Keratinocyte (primary cell): ENCODE results near the gene VPREB1. TPM values are rescaled to one million over a fixed set of nuclear protein-coding genes. Genes with fewer than 3 reads are reported as not detected.

ENCODE experiments used
- DNase-seq: peaks from one replicate; pipeline ENCODE4 v3.0.0-alpha.2; 2011; ENCODE audit warnings: low read depth, missing footprints, low spot score
- FAIRE-seq: peaks from 2 replicates; lab custom pipeline; 2011; peaks lifted over from hg19 to GRCh38; lab: Jason Lieb, UNC
- H2AFZ ChIP-seq: 2 replicates; pipeline ENCODE4 v1.6.0; 2012; ENCODE audit warnings: low read length, control low read depth, inconsistent platforms; ENCODE audit not compliant: control insufficient read depth
- H3K27ac ChIP-seq: 2 replicates; pipeline ENCODE4 v1.5.1; 2011; ENCODE audit warnings: low read length; ENCODE audit not compliant: control insufficient read depth, insufficient read depth
- H3K27me3 ChIP-seq: 3 replicates; pipeline ENCODE4 v1.6.0; 2011; ENCODE audit warnings: low read length; ENCODE audit not compliant: control insufficient read depth, insufficient read depth; ENCODE audit errors: extremely low read depth
- H3K36me3 ChIP-seq, 2 experiments: 2 replicates in 1 of 2; 3 replicates in 1 of 2; pipeline ENCODE4 v1.5.1; 2011; ENCODE audit warnings: low read length in 2 of 2, mild to moderate bottlenecking in 1 of 2; ENCODE audit not compliant: control insufficient read depth in 2 of 2, insufficient read depth in 2 of 2; ENCODE audit errors: extremely low read depth in 1 of 2
- H3K4me1 ChIP-seq: 3 replicates; pipeline ENCODE4 v1.5.1; 2011; ENCODE audit warnings: low read length; ENCODE audit not compliant: control insufficient read depth, insufficient read depth; ENCODE audit errors: extremely low read depth
- H3K4me2 ChIP-seq: 3 replicates; pipeline ENCODE4 v1.6.0; 2011; ENCODE audit warnings: low read depth, low read length; ENCODE audit not compliant: control insufficient read depth, insufficient read depth; ENCODE audit errors: extremely low read depth
- H3K4me3 ChIP-seq, 3 experiments: fragments of 200-600 bp in 1 of 3; sonication (generic) in 1 of 3; 2 replicates in 2 of 3; 3 replicates in 1 of 3; pipeline ENCODE4 v1.5.1; 2011 to 2016; ENCODE audit warnings: low read length in 3 of 3, mild to moderate bottlenecking in 3 of 3, control low read depth in 2 of 3, inconsistent platforms in 1 of 3, low read depth in 1 of 3, mixed read lengths in 1 of 3, mixed run types in 1 of 3, moderate library complexity in 1 of 3; ENCODE audit not compliant: control insufficient read depth in 2 of 3, insufficient read depth in 2 of 3; ENCODE audit errors: extremely low read depth in 1 of 3
- H3K79me2 ChIP-seq: 2 replicates; pipeline ENCODE4 v1.6.0; 2012; ENCODE audit warnings: low read length; ENCODE audit not compliant: control insufficient read depth, insufficient read depth
- H3K9ac ChIP-seq: 3 replicates; pipeline ENCODE4 v1.6.0; 2011; ENCODE audit warnings: low read length; ENCODE audit not compliant: control insufficient read depth, insufficient read depth; ENCODE audit errors: extremely low read depth
- H3K9me1 ChIP-seq: 3 replicates; pipeline ENCODE4 v1.6.0; 2011; ENCODE audit warnings: low read length; ENCODE audit not compliant: control insufficient read depth, insufficient read depth; ENCODE audit errors: extremely low read depth
- H3K9me3 ChIP-seq: 2 replicates; pipeline ENCODE4 v1.5.1; 2012; ENCODE audit warnings: low read depth, low read length; ENCODE audit not compliant: control insufficient read depth
- H4K20me1 ChIP-seq: 3 replicates; pipeline ENCODE4 v1.6.0; 2011; ENCODE audit warnings: low read length; ENCODE audit not compliant: control insufficient read depth, insufficient read depth; ENCODE audit errors: extremely low read depth
- CTCF ChIP-seq, 3 experiments: IDR thresholded peaks in 1 of 3; conservative IDR thresholded peaks in 1 of 3; optimal IDR thresholded peaks in 1 of 3; 2 replicates in 2 of 3; 3 replicates in 1 of 3; pipeline versions ENCODE3 to v1.5.1; 2011; ENCODE audit warnings: low read length in 3 of 3, mild to moderate bottlenecking in 3 of 3, moderate library complexity in 2 of 3, control low read depth in 1 of 3, inconsistent platforms in 1 of 3; ENCODE audit not compliant: insufficient read depth in 2 of 3; ENCODE audit errors: extremely low read depth in 1 of 3
- EZH2 ChIP-seq: IDR thresholded peaks from one replicate; pipeline ENCODE4 v1.6.1; 2012; ENCODE audit warnings: inconsistent platforms, mild to moderate bottlenecking, low read length, moderate library complexity
- dilution Hi-C: fragments of 300-500 bp; cut with MboI; formaldehyde crosslinking; loops from one replicate; pipeline ENCODE4 v1.7.0; 2020; ENCODE audit warnings: low sequenced_read_pairs; ENCODE audit not compliant: extremely low pct_ligation_motif_present
- polyA plus RNA-seq, 5 experiments: library from polyadenylated mRNA; depleted of rRNA in 3 of 5; stranded (reverse) in 3 of 5; stranded (forward) in 1 of 5; unstranded in 1 of 5; fragments of >200 nt; gene quantifications; 1 replicate in 1 of 5; 2 replicates in 3 of 5; 3 replicates in 1 of 5; pipeline versions ENCODE4 v1.2.1 to v1.2.3, GENCODE V29; 2011 to 2012; ENCODE audit warnings: missing spikeins in 2 of 5, low read depth in 1 of 5, low replicate concordance in 1 of 5

Gene VPREB1
- polyA plus RNA-seq, 1 donor (not counting 4 experiments of a cell fraction or from before 2014, with no cell fraction given), result not detected

- Histone ChIP-seq H3K9me3 (no peaks in the 10 kb centered on the region), H4K20me1 (peaks cover under 1% of the 10 kb centered on the region), H3K9ac (no peak overlapping the region), H3K79me2 (no peaks in the 10 kb centered on the region), H2AFZ (no peak overlapping the region), H3K9me1 (no peaks in the 10 kb centered on the region), H3K4me1 (no peaks in the 10 kb centered on the region), H3K36me3 (no peaks in the 10 kb centered on the region), H3K27ac (no peak overlapping the region), H3K27me3 (peaks cover 29% of the 10 kb centered on the region), H3K4me2 (no peak overlapping the region), H3K4me3 (no peak overlapping the region)
- TF ChIP-seq CTCF (optimal IDR thresholded peaks at IDR 0.05 in 1 of 3, IDR thresholded peaks at IDR 0.05 in 1 of 3, conservative IDR thresholded peaks at IDR 0.05 in 1 of 3; ENCODE audit: extremely low read depth in 1 of 3, insufficient read depth in 2 of 3, low read length in 3 of 3), result no peak
- TF ChIP-seq EZH2, result no peak
- DNase-seq, result no peak
- no peak for FAIRE-seq
- dilution Hi-C loops, result no loop called here
Observed at GRCh38 chr22:22200569-22201184, 43.9 kb upstream of the VPREB1 start.

- DNase-seq (no peak), FAIRE-seq (no peak)
- H3K4me3 ChIP-seq, result no peak overlapping the region
- no peaks in the 10 kb centered on the region for H3K79me2 ChIP-seq
- no peaks in the 10 kb centered on the region for H3K4me1 ChIP-seq
- no peaks in the 10 kb centered on the region for H3K9me1 ChIP-seq
- peaks cover 29% of the 10 kb centered on the region for H3K27me3 ChIP-seq
- dilution Hi-C loops, result no loop called here
- H3K9me3 ChIP-seq, result no peaks in the 10 kb centered on the region
- H3K9ac ChIP-seq, result no peak overlapping the region
- H4K20me1 ChIP-seq, result no peaks in the 10 kb centered on the region
- no peaks in the 10 kb centered on the region for H3K36me3 ChIP-seq
- no peak overlapping the region for H3K27ac ChIP-seq
- no peak overlapping the region for H3K4me2 ChIP-seq
- H2AFZ ChIP-seq, result no peak overlapping the region
- no peak for TF ChIP-seq EZH2
- peak; percentile 66 to 84 (median 77) for TF ChIP-seq CTCF (optimal IDR thresholded peaks at IDR 0.05 in 1 of 3, IDR thresholded peaks at IDR 0.05 in 1 of 3, conservative IDR thresholded peaks at IDR 0.05 in 1 of 3; ENCODE audit: extremely low read depth in 1 of 3, insufficient read depth in 2 of 3, low read length in 3 of 3)
Observed at GRCh38 chr22:22201185-22201929, 43.2 kb upstream of the VPREB1 start.
